Chondrocyte (in vitro differentiated cells): Measurements from ENCODE around the gene RRM2. TPM values are rescaled to one million over a fixed set of nuclear protein-coding genes. Genes with fewer than 3 reads are reported as not detected.

Experiments
- DNase-seq: peaks from one replicate; pipeline ENCODE4 v3.0.0; 2021; ENCODE audit warnings: mixed read lengths, low spot score
- H3K27ac Mint-ChIP-seq: one replicate; pipeline ENCODE4 v1.8.0; 2021; ENCODE audit warnings: mild to moderate bottlenecking, moderate library complexity, mixed read lengths; ENCODE audit not compliant: unreplicated experiment
- H3K27me3 Mint-ChIP-seq: 2 replicates; pipeline ENCODE4 v1.8.0; 2021; ENCODE audit warnings: low read depth, mixed read lengths
- H3K36me3 Mint-ChIP-seq: 2 replicates; pipeline ENCODE4 v1.8.0; 2021; ENCODE audit warnings: low read depth, mixed read lengths
- H3K4me1 Mint-ChIP-seq: 2 replicates; pipeline ENCODE4 v1.8.0; 2021; ENCODE audit warnings: low read depth, mild to moderate bottlenecking, mixed read lengths
- H3K4me3 Mint-ChIP-seq: one replicate; pipeline ENCODE4 v1.8.0; 2021; ENCODE audit warnings: mild to moderate bottlenecking, moderate library complexity, mixed read lengths; ENCODE audit not compliant: unreplicated experiment
- H3K9me3 Mint-ChIP-seq: 2 replicates; pipeline ENCODE4 v1.8.0; 2021; ENCODE audit warnings: low read depth, mixed read lengths
- CTCF ChIP-seq: fragments of 200-600 bp; sonication (generic); IDR thresholded peaks from 2 replicates; pipeline ENCODE4 v1.5.0; 2021; ENCODE audit warnings: antibody characterized with exemption, mild to moderate bottlenecking, moderate library complexity
- long read RNA-seq: library from polyadenylated mRNA; stranded (forward); transcript quantifications from one replicate; pipeline ENCODE4 v2.0.0, GENCODE V29; 2021
- total RNA-seq: library from RNA; stranded (reverse); gene quantifications from 3 replicates; pipeline ENCODE4 v1.2.1, GENCODE V29; 2021

RRM2 gene
- total RNA-seq: 25.7 to 48.3 TPM (median 26.0 TPM) in 3 replicates
- long read RNA-seq, transcript RRM2-202 (10 exons, 3,673 nt): major isoform, 31 of 64 reads
- long read RNA-seq, partial matches to known transcripts: 32 of 64 reads
- long read RNA-seq, other reads (novel, unspliced or antisense): 1 of 64 reads

GRCh38 chr2:10122500-10123280 is at the start of gene RRM2:
Gene RRM2, plus strand, starts transcription at chr2:10122739. Its CDS starts 60 bp downstream, at chr2:10122799.
- Mint-ChIP-seq H3K4me1 (peaks cover 40% of the 10 kb centered on the region), H3K9me3 (no peaks in the 10 kb centered on the region), H3K4me3 (peak within 1 kb of the TSS; percentile 97), H3K27me3 (no peaks in the 10 kb centered on the region), H3K27ac (peak within 1 kb of the TSS; percentile 95), H3K36me3 (no peaks in the 10 kb centered on the region)
- DNase-seq: peak; percentile 97
- no peak for TF ChIP-seq CTCF

GRCh38 chr2:10073706-10074105 is 48.8 kb upstream of the RRM2 start:
- peaks cover 16% of the 10 kb centered on the region for H3K4me1 Mint-ChIP-seq
- DNase-seq: no peak
- H3K9me3 Mint-ChIP-seq: no peaks in the 10 kb centered on the region

GRCh38 chr2:10075101-10075500 is 47.4 kb upstream of the RRM2 start:
- Mint-ChIP-seq H3K4me1 (peaks cover 23% of the 10 kb centered on the region), H3K9me3 (no peaks in the 10 kb centered on the region), H3K27ac (no peak overlapping the region), H3K27me3 (peaks cover 12% of the 10 kb centered on the region), H3K36me3 (peaks cover 10% of the 10 kb centered on the region), H3K4me3 (no peak overlapping the region)
- no peak for TF ChIP-seq CTCF
- DNase-seq: no peak

More at GRCh38 chr2:10073706-10074105, 48.8 kb upstream of the RRM2 start:
- Mint-ChIP-seq H3K4me3 (no peak overlapping the region), H3K36me3 (peaks cover 10% of the 10 kb centered on the region), H3K27me3 (peaks cover 12% of the 10 kb centered on the region), H3K27ac (no peak overlapping the region)
- no peak for TF ChIP-seq CTCF

- H3K4me3 Mint-ChIP-seq: no peak overlapping the region
- H3K9me3 Mint-ChIP-seq: no peaks in the 10 kb centered on the region
- no peak for DNase-seq
- no peak for TF ChIP-seq CTCF
- peaks cover 12% of the 10 kb centered on the region for H3K27me3 Mint-ChIP-seq
- H3K27ac Mint-ChIP-seq: no peak overlapping the region
- peaks cover 10% of the 10 kb centered on the region for H3K36me3 Mint-ChIP-seq
- peaks cover 23% of the 10 kb centered on the region for H3K4me1 Mint-ChIP-seq
Measured at GRCh38 chr2:10075571-10076209, 46.8 kb upstream of the RRM2 start.

GRCh38 chr2:10076511-10076910 is 46.0 kb upstream of the RRM2 start:
- Mint-ChIP-seq H3K36me3 (peaks cover 10% of the 10 kb centered on the region), H3K9me3 (no peaks in the 10 kb centered on the region), H3K27ac (no peak overlapping the region), H3K4me1 (peaks cover 29% of the 10 kb centered on the region), H3K27me3 (peaks cover 12% of the 10 kb centered on the region), H3K4me3 (no peak overlapping the region)
- no peak for DNase-seq
- no peak for TF ChIP-seq CTCF
